Retina (tissue), 1 donor: ENCODE results near the gene HOXC12.

Source experiments
- DNase-seq: peaks from one replicate; pipeline ENCODE4 v3.0.0-alpha.2; 2016

HOXC12 gene

DNA sequence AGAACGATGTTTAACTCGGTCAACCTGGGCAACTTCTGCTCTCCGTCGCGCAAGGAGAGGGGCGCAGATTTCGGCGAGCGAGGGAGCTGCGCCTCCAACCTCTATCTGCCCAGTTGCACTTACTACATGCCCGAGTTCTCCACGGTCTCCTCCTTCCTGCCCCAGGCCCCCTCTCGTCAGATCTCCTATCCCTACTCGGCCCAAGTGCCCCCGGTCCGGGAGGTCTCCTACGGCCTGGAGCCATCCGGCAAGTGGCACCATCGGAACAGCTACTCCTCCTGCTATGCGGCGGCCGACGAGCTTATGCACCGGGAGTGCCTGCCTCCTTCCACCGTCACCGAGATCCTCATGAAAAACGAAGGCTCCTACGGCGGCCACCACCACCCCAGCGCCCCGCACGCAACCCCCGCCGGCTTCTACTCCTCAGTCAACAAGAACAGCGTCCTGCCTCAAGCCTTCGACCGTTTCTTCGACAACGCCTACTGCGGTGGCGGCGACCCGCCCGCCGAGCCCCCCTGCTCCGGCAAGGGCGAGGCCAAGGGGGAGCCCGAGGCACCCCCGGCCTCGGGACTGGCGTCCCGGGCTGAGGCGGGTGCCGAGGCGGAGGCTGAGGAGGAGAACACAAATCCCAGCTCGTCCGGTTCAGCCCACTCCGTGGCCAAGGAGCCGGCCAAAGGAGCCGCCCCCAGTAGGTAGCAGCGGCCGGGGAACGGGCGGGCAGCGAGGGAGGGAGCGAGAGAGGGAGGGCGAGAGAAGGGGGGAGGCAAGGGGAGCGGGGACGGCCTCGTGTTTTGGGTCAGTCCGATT, 18.7 kb downstream of the HOXC12 start:
- no peak for DNase-seq

DNA sequence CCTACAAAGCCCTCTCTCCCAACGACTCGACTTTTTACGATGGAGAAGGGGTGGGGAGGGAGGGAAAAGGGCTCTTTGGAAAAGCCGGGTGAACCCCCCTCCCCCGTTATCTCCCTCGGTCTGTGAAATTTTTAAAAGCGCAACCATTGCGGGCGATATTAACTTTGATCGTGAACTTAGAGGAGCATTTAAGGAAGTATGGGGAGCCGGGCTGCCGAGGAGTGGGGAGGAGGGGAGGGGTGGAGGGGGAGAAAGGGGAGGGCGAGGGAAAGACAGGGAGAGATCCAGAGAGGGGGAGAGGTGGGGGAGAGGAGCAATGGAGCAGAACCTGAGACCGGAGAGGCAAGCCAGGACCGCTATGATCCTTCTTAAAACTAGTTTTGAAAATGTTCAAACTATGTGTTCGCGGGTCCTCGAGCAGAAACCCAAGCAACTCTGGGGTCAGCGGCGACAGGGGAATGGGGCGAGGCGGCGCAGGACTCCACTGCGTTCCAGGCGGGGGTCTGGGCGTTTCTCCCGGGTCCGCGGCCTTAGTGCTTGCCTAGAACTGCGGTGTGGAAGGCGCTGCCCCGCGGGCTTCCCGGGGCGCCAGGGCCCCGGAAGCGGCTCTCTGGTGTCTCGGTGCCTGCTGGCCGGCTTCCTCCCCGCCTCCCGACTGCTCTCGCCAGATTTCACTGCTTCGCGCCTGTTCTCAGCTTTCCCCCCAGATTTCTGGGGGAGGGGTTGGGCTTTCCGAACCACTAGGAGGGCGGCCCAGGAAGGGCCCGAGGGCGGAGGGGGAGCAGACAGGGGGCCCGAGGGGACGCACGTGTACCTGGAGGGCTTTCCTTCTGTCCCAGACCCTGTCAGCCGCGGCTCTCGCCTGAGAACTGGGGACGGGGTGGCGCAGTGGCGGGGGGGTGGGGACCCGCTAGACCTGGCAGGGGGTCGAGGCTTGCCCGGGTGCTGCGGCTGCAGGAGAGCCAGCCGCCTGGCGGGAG, 19.7 kb downstream of the HOXC12 start, which contains the start of gene HOTAIR:
TSS of gene HOTAIR (minus strand) at position 871 of the 980 bp plus-strand sequence.
- DNase-seq: no peak

DNA sequence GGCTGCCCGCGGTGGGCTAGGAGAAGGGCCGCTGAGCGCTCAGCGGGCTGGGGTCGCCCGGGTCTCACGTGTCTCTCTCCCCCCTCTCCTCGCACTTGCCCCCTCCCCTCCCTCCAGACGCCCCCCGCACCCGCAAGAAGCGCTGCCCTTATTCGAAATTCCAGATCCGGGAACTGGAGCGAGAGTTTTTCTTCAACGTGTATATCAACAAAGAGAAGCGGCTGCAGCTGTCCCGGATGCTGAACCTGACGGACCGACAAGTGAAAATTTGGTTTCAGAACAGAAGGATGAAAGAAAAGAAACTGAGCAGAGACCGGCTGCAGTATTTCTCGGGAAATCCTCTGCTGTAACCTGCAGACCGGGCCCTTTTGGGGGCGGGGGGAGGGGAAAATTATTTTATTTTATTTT, 20.4 kb downstream of the HOXC12 start:
- no peak for DNase-seq

DNA sequence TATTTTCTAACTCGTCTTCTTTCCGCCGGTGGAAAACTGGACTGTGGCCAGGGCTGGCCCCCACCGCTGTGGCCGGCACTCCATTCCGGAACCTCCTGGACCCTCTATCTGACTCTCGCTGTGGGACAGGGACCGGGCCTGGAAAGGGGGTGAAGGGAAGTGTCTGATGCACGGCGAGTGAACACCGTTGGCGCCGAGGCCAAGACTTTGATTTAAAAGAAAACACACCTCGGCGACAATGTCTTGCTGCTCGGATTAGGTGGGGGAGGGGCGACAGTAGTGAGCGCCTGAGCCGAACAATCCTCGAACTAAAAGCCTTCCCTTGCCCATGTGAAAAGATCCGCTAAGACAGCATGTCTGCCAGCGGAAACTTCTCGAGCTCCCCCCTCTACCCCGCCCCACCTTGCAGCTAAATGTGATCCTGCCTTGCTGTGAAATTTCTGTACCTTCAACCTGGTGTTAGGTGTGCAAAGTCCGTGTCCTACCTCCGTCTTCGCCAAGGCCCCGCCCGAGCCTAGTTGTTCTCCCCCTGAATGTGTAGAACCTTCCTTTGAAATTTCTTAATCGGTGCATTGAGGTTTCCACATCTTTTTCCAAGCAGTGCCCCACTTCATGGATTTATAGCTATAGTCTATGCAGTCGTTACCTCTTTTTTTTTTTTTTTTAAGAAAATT, 20.9 kb downstream of the HOXC12 start:
- DNase-seq: no peak

DNA sequence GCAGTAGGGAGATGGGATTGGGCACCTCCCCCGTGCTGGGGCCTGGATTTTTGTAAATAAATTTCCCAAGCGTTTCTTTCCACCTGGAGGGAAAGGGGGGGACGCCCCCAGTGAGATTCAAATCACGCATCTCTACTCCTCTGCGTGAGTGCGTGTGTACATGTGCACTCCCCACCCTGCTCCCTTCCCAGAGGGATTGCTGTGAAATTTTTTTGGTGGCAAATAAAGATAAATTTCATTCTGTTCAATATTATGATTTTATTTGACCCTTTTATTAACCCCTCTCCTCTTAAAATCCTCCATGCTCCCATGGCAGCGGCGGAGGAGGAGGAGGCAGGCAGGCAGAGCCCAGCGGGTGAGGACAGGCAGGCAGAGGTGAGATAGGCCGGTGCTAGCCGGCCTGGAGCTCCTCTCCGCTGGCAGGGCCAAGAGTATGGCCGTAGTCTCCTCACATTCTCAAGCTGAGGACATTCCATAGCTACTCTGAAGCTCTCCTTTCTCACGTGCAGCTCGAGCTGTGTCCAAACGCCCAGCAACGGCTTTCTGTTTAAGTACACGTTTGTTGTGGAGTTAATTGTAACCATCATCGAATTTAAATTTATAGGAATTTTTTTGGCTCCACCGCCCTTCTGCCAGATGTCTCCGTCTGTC, 21.6 kb downstream of the HOXC12 start:
- DNase-seq: no peak

DNA sequence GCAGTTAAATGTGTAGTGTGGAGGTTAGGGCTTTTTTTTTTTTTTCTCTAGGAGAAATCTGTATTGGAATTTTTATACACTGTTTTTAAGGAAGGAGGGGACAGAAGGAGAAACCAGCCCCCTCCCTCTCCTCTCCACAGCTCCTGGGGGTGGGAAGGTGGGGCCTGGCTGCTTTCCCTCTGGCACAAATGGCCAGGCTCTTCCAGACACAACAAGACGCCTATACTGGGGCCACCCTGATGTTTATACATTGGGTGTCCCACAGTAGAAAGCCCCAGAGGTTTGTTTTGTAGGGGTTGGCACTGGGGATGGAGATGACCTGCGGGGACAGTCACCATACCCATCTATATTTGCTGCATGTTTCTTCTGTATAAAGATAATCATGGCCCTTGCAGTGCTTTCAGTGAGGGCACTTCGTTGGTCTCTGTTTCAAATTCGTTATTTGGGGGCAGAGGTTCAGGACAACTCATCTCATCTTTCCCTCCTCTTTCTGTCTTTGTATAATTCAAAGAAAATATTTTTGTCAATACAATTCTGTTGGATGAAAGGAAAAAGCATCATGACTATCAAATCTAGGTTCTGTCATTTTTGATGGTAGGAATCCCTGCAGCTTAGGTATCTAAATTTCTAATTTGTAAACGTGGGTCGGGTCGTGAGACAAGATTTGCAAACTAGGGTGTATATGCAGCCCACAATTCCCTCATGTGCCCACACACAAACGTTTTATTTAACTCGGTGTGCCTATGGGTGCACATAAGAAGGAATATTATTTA, 22.3 kb downstream of the HOXC12 start:
- DNase-seq: no peak

DNA sequence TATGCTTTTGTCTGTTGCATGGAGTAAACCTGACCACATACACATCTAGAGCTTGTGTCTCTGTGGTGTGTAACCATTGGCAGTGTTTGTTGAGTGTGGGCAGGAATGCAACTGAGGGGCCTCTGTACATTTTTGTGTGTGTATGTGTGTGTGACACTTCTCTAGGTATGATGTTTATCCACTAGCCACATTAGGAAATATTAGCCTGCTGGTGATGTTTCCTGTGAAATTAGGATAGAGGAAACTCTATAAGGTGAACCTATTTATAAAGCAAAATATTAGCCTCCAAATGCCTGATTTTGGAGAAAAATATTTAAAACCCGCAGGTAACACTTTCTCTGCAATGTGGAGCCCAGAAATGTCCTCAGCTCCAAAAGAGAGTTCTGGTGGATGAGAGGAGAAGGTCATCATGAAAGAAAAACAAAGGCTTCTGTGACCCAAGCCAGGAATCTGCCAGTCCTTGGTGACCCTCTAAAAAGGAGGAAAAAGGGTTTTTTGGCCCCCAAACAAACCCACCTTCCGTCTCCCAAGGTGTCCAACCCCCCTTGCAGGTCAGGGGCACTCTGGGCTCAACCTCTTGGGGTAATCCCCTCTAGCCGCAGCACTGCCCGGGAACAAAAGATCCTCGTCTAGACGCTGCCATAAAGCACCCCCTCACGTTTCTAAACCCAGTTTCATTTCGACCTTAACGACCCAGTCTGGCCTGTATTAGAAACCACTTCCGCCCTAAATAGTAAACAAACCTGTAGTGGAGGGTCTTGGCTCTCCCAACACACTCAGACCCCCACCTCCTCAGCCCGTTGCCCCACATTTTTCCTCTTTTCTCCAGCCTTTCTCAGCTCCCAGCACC, 23.1 kb downstream of the HOXC12 start:
- DNase-seq: no peak

DNA sequence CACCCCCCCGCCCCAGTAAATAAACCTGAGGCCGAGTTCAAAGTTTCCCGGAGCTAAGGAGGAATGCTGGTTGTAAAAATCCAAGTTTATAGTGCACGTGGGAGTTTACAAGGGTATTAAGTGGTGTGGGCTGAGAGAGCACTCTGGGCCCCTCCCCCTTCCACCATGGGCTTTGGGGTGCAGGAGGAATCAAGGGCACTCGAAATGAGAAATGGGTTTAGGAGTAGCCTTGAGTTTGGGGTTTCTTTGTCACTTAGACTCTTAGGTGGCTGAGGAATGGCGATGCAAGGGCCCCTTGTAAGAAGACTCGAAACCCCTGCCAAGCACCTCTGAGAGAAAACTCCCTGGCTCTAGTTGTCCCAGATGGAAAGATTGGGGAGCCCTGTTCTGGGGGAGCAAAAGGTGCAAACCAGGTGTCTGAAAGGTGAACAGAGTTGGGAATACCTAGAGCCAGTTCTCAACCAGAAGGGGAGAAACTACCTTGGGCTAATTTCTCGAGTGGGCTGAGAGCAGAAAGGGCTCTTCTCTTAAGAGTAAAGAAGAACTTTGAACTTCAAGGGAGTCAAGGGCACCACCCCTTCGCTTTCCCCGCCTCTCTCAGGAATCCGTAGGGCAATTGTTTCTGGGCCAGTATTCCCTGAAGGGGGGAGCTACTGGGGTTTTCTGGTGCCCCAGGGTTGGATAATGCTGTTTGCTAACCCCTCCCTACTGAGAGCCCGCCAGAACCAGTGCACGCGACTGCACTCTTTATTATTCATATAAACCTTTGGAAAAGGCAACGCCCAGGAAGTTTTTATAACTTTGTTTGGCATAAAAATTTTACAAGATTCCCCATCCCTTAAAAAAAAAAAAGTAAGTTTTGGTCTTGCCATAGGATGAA, 24.0 kb downstream of the HOXC12 start:
- DNase-seq: no peak

DNA sequence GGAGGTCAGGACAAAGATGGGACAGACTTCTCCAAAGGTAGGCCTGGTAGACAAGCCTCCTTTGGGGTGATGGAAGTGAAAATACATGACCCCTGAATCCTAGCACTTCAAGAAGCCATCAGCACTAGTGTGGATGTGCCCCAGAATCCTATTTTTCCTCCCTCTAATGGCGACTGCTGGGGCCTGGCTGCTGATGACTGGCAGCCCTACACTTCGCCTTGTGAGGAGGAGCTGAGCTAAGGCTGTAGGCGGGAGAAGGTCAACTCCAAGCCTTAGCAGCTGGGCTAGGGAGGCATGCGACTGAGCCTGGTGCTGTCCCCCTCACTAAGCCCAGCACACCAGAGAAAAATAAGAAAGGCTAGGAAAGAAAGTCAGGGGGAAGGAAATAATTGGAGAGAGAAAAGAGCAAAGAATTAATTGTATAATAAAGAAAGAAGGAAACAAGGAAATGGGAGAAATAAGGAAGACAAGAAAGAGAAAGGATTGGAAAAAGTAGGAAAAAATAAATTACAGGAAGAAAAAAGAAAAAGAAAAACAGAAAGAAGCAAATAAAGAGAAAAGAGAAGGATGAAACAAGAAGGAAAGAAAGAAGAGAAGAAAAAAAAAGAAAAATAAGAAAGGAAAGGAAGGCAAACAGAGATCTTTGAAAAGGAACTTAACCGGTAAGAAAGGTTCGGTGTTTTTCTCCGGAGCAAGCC, 25.6 kb downstream of the HOXC12 start:
- no peak for DNase-seq

DNA sequence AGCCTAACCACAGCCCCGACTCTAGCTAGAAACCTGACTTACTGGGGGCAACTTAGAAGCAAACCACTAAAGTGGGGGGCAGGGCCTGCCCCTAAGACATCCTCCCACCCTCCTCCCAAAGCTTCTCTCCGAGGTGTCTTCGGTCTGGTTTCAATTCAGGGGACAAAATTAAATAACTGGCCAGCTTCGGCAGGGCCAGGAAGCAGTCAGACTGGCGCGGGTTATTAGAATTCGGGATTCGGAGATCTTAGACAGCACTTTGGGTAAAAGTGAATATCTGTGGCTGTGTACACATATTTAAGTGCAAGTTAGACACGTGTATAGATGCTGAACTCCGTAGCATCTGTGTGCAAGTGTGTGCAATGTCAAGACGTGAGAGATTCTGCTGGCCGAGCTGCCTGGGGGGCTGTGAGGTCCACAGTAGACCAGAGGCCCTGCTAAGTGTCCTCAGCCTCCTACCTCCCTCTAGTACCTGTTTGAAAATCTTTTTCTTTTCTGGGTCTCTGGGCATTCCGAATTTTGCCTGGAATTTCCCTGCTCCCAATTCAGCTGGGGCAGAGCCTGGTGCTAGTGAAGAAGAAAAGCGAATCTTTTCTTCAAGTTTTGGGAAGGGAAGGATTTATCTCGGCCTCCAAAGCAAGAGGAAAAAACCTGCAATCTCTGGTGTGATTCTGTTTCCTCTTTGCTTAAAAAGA, 26.2 kb downstream of the HOXC12 start:
- no peak for DNase-seq

DNA sequence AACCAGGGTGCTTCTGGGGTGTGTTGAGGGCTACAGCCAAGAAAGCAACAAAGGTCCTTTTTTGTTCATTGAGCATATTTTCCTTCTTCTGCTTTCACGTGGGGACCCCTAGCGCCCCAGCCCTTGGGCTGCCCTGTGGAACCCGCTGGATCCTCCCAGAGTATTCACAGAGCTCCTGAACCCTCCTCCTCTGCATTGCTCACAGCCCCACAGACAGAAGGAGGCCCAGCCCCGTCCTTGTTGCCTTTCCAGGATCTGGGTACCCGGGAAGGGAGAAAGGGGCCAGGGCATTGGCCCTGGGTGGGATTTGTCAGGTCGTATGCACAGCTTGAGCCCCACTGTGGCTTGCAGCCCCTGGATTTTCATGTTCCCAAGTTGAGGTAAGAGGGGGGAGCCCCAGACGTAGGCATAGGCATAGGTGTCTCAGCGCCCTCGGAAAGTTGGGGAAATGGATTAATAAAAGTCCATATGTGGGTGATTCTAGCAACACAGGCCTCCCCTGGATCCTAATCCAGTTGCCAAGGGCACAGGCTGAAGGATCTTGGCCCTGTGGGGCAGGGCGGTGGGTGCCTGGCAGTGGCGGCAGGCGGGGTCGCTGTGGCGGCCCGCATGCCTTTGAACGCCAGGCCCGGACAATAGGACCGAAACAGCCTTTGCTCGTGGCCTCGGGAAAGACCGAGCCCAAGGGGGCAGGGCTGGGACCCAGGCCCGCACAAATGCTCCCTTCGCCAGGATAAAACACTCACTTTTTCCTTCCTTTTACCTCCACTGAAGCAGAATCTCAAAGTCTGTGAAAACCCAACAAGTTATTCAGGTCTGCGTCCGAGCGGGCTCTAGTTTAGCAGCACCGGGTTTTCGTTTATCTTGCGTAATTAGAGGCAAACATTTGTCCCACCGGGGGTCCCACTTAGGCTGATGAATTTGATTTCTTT, 27.2 kb downstream of the HOXC12 start:
- no peak for DNase-seq

DNA sequence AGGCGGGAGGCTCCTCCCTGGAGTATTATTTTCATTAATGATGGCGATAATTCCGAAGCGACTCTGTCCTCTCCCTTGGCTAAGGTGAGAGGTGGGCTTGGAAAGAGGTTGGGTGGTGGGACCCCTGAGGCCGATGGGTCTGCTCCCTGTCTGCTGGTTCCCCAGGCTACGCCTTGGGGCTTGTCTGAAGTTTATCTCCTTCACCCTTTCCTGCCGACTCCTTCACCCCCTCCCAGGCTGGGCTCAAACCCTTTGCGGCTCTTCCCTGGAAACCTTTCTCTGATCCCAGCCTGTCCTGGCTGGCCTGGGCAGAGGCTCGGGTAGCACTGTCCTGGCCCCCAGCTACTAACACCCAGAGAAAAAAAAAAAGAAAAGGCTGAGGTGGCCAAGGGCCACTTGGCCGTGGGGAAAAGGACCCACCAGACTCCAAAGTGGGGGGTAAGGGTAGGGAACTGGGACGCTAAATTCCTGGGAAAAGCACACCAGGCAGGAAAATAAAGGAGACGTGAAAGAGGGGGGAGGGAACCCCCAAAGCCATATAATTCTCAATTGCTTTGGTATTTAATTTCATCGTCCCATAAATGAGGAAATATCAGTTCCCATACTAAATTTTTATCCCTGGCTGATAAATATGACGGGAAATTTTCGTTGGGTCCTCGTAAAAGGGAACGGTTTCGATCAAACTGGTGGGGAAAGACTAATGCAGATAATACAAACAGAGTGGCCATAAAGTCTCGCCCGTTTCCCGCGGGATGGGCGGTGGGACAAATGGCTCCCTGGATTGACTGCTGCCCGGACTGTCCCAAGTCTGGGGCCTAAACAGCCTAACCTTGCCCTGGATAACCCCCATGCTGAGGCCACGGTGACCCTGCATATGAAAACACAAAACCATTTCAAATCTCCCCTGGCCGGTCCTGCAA, 28.2 kb downstream of the HOXC12 start:
- no peak for DNase-seq

DNA sequence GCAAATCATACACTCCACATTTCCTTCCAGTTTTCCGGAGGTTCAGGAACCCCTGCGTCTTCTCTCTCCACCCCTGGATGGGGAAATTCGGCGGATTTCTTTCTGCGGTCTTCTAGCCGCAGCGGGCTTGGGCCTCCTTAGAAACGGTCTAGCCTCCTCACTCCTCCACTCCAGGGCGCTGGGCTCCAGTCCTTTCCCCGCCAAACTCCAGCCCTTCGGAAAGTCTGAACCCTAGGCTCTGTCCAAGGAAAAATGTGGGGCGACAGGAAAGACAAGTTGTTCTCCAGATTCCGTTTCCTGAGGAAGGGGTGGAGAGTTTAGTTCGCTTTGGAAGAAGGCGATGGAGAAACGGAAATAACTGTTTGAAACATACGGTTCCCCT, 28.9 kb downstream of the HOXC12 start:
- DNase-seq: no peak

DNA sequence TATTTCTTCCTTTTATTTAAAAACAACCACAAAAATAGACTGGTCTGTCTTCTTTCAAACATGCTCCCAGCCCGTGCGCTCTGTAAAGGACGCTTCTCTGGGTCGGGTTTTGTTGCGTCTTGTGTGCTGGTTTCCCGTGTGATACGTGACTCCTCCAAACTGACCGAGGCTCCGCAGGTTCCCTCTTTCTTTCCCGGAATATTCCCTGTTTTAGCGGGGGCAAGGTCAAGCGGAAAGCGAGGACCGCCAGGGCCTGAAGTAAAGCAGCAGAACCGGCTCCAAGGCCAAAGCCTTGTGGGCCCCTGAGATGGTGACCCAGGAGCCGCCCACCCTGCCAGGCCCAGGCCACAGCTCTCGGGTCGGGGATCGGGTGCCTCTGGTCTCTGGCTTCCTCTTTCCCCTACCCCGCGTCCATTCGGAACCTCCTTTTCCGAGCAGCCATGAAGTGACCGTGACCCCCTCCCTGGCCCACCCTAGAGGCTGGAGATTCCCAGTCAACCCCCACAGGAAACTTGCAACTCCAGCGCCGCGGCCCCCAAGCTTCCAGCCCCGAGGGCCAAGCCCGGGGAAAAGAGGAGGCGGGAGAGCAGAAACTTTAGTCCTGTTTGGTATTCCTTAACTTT, 29.4 kb downstream of the HOXC12 start:
- no peak for DNase-seq

DNA sequence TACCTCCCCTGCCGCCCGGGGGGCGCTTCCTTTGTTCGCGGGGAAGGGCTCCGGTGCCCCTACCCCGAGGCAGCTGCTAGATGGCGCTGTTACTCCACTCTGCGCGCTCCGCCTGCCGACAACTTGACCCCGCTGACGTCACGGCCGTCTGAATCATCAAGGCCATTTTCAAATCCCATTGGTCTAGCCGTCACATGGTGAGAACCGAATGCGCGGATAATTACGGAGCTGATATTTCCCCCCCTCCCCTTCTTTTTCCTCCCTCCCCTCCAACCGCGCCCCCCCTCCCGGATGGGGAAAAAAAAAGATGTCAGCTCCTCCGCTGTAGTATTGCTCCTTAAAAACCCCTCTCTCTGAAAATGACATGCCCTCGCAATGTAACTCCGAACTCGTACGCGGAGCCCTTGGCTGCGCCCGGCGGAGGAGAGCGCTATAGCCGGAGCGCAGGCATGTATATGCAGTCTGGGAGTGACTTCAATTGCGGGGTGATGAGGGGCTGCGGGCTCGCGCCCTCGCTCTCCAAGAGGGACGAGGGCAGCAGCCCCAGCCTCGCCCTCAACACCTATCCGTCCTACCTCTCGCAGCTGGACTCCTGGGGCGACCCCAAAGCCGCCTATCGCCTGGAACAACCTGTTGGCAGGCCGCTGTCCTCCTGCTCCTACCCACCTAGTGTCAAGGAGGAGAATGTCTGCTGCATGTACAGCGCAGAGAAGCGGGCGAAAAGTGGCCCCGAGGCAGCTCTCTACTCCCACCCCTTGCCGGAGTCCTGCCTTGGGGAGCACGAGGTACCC, 30.4 kb downstream of the HOXC12 start, which contains the start of gene HOXC10:
TSS of gene HOXC10 (plus strand) at position 246 of the 791 bp plus-strand sequence. CDS start at position 360, 114 bp downstream.
- peak; percentile 85 for DNase-seq
